NCI-H748 (cell line): ENCODE results near the gene LMTK2.

Experiments used
- DNase-seq: peaks from one replicate; lab custom pipeline; 2025; ENCODE audit not compliant: unreplicated experiment; lab: John Stamatoyannopoulos, UW

The LMTK2 gene

DNA sequence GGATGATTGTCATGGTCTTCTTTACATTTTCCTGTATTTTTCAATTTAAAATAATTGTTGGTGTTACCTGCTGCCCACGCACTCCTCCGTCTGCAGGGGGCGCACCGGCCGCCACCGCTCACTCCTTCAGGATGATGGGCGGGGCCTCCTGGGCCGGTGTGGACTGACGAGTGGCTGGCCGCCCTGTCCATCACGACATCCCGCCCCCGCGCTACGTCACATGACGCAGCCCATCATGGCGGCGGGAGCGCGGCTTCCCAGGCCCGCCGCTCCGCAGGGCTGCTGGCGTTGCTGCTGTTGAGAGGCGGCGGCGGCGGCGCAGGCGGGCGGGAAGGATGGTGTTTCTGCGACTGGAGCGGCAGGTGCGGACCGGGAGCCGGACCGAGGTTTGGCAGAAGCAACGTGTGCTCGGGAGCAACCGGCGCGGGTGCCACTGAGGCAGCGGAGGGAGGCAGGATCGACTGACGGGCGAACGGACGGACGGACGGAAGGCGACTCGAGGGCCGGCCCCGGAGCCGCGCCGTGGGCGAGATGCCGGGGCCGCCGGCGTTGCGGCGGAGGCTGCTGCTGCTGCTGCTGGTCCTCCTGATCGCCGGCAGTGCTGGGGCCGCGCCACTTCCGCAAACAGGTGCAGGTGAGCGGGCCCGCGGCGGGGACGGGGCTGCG lies at the start of gene LMTK2:
Gene LMTK2, plus strand, starts transcription at position 216 of the 666 bp plus-strand sequence. Its CDS starts 316 bp downstream, at position 532.
- peak; percentile 90 for DNase-seq

DNA sequence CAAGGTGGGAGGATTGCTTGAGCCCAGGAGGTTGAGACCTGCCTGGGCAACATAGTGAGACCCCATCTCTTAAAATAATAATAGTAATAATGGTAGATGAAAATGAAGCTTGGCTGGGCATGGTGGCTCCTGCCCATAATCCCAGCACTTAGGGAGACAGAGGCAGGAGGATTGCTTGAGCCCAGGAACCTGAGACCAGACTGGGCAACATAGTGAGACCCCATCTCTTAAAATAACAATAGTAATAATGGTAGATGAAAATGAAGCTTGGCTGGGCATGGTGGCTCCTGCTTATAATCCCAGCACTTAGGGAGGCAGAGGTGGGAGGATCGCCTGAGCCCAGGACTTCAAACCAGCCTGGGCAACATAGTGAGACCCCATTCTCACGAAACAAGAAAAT lies 49.5 kb upstream of the LMTK2 start:
- DNase-seq: no peak

DNA sequence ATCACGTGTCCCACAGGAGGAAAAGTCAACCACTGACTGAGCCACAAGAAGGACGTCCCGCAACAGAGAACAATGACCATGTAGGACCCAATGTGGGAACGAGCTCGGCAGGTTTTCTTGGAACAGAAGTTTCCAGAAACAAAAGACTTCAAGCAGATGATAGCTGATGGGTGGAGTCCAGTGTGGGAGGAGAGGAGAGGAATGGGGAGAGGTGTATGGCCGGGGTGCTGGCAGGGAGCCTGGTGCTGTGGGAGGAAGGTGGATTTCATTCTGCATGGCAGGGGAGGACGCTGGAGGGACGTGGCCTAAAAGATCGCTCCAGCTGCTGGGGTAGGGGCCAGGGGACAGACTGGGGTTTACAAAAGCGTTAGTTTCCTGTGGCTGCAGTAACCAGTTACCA lies 48.5 kb upstream of the LMTK2 start:
- DNase-seq: no peak

DNA sequence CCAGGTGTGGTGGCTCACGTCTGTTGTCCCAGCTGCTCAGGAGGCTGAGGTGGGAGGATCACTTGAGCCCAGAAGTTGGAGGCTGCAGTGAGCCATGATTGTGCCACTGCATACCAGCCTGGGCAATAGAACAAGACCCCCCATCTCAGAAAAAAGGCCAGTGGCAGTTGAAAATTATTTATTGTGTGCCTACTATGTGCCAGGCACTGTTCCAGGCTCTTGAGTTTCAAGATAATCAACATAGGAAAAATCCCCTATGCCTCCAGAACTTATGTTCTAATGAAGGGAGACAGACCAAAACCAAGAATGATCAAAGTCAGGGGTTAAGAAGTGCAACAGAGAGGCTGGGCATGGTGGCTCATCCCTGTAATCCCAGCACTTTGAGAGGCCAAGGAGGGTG lies 42.4 kb upstream of the LMTK2 start:
- no peak for DNase-seq

DNA sequence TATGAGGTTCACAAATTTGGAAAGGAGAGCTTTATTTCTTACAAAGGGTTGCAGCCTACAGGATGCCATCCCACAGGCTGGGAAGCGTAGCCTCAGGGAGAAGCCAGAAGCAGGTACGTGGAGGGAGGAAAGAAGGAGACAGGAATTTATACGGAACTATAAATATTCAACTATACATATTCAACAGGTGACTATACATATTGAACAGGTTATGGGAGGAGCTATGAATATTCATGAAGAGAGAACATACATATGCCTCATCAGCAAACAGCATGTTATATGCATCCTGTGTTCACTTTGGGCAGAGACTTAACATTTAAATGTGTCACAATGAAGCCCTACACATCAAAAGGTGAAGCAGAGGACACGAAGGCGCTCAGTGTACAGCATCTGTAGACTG lies 40.5 kb upstream of the LMTK2 start:
- DNase-seq: no peak

DNA sequence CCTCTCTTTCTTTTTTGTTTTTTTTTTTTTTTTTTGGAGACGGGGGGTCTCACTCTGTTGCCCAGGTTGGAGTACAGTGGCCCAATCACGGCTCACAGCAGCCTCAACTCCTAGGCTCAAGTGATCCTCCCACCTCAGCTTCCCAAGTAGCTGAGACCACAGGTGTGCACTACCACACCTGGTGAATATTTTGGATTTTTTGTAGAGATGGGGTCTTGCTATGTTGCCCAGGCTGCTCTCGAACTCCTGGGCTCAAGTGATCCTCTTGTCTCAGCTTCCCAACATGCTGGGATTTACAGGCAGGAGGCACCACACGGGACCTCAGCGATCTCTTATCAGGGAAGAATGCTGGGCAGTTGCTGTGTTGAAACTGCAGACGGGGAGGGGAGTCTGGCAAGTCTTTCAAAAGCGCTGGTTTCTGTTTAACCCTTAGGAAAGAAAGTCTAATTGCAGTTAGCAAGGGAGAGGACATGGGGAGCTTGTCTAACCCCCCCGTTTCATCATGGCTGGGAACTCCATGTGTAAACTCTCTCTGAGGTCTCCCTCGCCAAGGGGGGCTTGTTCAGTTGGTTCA lies 39.6 kb upstream of the LMTK2 start:
- DNase-seq: no peak

DNA sequence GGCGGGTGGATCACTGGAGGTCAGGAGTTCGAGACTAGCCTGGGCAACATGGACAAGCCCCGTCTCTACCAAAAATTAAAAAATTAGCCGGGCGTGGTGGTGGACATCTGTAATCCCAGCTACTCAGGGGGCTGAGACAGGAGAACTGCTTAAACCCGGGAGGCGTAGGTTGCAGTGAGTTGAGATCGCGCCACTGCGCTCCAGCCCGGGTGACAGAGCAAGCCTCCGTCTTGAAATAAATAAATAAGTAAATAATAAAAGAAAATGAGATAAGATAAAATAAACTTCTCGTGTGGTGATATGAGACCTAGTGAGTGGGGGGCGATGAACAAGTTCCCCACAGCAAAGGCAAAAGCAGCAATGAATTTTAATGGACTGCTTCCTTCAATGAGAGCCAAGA lies 33.6 kb upstream of the LMTK2 start:
- no peak for DNase-seq

DNA sequence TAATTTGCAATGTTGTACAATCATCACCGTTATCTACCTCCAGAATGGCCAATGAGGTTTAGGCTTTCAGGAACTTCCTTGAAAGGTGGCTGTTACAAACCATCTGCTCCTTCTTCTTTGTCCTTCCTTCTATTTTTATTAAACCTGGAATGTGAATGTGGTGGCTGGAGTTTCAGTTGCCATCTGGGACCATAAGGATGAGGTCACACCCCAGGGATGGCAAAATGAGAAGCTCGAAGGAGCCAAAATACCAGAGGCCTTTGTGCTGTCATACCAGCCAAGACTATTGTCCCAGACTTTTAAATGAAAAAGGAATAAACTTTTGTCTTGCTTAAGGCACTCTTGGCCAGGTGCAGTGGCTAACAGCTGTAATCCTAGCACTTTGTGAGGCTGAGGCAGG lies 30.9 kb upstream of the LMTK2 start:
- DNase-seq: no peak

DNA sequence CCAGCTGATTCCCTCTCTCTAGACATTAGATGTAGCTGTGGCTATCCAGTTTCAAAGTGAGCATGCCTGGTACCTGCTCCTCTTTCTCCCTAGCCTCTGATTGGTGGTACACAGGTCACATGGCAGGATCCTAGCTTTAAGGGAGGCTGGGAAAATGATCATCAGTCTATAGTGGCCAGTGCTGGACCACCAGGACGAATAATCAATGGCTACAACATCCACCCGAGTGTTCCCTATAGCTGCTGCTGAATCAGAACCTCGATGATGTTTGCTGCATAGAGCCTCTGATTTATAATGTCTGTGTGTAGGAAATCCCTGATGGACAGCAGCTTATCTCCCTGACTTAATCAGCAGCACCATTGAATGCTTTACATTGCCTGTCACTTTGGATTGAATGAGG lies 28.9 kb upstream of the LMTK2 start:
- no peak for DNase-seq

DNA sequence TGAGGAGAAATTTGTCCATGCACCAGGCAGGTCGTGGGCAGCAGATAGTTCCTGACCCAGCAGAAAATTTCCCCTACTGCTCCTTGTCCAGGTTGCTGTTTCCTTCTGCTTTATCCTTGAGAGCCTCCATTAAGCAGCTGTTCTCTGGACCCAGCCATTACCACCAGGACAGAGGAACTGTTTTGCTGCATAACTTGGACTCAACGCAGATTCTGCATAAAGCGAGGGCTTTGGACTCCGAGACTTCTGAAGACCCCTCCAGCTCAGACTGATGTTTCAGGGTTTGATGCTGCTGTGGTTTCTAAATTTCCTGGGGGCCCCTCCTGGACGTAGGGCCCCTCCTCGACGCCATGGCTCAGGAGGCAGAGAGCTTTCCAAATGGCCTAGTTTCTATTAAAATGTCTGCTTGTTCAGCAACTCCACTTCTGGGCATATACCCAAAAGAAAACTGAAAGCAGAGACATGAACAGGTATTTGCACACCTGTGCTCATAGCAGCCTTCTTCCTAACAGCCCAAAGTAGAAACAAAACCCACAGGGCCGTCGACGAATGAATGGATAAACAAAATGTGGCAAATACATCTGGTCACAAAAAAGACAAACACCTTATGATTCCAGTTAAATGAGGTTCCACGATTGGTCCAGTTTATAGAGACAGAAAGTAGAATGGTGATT lies 28.3 kb upstream of the LMTK2 start:
- DNase-seq: peak; percentile 32

DNA sequence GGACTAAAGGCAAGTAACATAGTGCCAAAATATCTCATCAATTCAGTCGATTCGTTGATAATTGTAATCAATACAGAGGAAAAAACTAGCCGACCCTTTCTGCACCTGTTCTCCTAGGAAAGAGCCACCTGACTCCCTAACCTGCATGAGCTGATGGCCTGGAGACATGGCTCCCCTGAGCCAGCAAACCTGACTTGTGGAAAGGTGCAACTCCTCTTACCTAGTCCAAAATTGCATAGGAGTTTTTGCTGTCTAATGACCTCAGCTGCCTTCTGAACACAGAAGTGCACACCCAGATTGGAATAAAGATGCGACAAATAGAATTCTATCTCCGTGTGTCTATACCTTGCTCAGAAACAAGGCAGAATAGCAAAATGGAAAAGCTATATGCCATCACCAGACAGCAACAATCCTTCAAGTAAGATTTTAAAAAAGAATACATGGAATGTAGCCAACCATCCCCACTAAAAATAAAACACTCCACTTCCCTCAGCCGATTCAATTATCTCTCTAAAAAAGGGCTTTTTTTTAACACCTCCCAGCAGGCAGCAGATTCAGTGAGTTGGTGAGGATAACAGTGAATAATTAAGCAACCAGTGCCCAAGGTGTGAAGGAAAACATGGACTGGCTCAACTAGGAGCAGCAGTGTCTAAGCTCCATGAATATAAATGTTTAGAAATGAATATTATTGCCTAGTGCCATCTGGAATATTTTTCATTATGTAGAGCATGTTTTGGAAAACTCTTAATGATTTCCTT lies 26.6 kb upstream of the LMTK2 start:
- no peak for DNase-seq

DNA sequence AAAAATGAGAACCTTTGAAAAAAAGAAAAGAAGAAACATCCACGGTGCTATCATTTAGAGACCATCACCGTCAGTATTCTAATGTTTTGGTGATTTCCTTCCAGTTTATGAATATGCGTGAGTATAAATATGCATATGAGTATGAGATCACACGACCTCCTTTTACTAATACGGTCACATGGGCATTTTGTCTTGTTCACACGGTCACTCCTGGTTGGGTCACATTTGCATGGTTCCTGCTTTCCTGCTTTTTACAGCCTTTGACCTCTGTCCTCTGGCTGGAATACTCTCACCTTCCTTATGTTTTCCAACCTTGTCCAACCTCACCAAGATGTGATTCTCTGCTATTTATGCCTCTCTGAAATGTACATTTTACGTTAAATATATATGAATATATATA lies 25.3 kb upstream of the LMTK2 start:
- no peak for DNase-seq

DNA sequence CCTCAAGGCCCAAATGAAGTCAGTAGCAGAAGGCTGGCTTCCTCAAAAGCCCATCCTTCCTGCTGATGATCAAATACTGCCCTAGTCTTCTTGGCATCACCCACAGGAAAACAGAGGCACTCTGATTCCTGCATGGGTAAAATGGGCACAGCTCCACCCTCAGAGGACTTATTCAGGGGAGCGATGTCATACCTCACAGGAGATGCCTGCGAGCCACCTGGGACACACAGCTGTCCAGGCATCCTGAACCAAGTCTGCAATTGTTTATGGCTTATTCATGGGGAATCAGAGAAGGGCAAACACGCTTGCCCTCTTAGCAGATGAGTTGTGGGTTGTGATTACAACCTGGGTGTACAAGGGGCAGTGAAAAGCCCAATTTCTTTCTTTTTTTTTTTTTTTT lies 22.0 kb upstream of the LMTK2 start:
- no peak for DNase-seq

DNA sequence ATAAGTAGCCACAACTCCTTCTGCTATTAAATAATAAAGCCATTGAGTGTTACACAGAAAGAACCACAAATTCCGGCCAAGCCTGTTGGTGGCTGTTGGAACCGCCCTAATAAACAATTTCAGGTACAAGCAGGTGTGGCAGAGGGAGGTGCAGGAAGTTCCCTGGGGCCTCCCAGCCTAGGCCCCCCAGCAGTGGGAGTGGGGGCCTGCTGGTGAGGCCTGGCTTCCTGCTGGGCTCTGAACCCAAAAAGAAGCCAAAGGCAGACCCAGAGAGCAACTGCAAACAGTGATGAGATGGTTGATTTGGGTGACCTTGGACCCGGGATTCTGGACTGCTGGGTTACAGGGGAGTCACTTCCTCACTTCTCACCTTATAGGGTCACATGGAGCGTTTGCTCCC lies 21.0 kb upstream of the LMTK2 start:
- no peak for DNase-seq

DNA sequence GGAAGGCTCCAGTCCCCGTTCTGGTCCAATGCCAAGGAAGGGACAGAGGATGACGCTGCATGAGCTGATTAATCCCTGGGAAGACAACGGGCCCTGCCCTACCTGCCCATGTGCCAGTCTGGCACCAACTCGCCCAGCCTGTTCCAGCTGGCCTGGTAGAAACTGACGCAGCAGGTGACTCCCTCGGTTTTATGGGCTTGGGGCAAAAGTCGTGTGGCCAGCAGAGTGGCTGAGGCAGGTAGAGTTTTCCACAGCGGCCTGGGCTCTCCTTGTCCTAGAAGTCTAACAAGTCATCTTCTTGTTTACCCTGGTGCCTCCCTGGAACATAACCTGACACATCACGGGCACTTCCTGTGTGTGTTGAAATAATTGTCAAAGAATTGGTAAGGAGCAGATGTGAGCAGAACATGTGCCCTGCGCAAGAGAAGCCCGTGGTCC lies 20.4 kb upstream of the LMTK2 start:
- DNase-seq: no peak

DNA sequence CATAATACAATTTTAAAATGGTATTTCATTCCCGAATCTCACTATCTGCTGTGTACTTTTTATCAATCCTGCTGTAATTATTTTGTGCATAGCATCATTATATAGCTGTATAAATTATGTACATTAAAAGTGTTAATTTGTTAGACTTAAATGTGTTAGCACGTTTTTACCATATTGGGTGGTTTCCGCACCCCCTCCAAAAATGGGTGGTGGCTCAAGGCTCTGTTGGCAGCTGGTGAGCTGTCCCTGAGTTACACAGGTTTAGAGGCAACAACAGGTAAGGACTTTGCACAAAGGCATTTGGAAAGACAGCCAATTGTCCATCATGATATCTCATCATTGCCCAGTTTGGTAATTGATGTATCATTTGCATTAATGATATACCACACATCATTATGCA lies 18.6 kb upstream of the LMTK2 start:
- no peak for DNase-seq

DNA sequence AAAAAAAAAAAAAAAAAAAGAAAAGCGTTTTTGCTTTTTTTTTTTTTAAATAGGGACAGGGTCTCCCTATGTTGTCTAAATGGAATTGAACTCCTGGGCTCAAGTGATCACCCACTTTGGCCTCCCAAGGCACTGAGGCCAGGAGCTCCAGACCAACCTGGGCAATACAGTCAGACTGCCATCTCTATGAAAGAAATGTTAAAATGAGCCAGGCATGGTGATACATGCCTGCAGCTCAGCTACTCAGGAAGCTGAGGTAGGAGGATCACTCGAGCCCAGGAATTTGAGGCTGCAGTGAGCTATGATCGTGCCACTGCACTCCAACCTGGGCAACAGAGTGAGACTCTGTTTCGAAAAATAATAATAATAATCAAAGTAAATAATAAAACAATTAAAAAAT lies 16.5 kb upstream of the LMTK2 start:
- DNase-seq: no peak

DNA sequence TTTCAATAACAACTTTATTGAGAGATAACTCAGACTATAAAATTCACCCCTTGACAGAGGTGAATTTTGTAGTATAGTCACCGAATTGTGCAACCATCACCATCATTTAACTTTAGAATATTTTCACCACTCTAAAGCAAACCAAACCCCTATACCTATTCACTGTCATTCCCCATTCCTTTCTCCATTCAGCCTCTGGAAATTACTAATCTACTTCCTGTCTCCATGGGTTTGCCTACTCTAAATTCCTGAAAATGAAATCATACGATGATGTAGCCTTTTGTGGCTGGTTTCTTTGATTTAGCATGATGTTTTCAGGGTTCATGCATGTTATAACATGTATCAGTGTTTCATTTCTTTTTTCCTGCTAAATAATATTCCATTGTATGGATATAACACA lies 15.6 kb upstream of the LMTK2 start:
- DNase-seq: no peak

DNA sequence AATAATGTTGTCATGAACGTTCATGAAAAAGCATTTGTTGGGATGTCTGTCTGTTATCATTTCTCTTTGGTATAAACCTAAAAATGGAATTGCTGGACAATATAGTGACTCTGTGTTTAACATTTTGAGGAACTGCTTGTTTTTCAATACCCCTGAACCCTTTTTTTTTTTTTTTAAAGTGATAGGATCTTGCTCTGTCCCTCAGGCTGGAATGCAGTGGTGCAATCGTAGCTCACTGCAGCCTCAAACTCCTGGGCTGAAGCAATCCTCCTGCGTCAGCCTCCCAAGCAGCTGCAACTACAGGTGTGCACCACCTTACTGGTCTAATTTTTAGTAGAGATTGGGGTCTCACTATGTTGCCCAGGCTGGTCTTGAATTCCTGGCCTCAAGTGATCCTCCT lies 15.1 kb upstream of the LMTK2 start:
- no peak for DNase-seq

DNA sequence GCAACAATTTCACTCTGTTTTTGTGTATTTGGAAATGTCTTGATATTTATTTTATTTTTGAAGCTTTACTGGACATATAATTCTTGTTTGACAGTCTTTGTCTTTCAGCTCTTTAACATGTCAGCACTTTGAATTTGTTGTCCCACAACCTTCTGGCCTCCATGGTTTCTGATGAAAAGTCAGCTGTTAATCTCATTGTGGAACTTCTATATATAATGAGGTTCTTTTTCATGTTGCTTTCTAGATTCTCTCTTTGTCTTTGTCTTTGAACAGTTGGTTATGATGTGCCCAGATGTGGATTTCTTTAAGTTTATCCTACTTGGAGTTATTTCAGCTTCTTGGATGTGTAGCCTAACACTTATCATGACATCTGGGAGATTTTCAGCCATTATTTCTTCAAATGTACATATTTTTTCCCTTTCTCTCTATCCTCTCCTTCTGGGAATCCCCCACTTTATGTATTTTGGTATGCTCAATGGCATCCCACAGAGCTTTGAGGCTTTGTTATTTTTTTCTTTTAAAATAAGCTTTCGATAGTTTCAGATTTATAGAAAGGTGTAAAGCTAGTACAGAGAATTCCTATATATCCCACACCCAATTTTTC lies 9.5 kb upstream of the LMTK2 start:
- DNase-seq: no peak

DNA sequence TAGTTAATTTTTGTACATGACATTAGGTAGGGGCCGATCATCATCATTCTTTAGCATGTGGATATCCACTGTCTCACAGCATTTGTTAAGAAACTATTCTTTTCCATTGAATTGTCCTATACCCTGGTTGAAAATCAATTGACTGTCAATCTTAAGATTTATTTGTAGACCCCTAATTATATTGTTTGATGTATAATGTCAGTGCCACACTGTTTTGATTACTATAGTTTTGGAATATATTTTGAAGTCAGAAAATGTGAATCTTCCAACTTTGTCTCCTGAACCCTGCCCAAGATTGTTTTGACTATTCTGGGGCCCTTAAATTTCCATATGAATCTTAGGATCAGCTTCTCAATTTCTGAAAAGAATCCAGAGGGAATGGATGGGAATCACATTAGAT lies 6.6 kb upstream of the LMTK2 start:
- no peak for DNase-seq

DNA sequence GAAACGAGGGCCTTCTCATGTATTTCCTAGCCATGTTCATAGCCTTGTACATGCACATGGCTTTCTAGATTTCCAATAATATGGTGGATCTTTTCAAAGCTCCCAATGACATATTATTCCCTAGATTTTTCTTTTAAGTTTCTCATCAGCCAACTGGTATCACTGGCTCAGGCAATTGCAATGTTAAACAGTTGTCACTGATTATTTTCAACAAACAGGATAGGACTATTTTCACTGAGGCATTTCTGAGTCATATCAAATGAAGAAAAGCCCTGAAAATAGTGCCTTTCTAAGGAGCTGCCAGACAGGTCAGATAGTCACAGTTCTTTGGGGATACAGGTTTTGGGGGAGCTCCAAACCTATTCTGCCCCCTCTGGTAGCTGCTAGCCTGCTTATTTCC lies 4.5 kb upstream of the LMTK2 start:
- no peak for DNase-seq
